OCI-LY3 (cell line): ENCODE measurements around the gene ZNF25.

Source experiments
- H2AFZ ChIP-seq: fragments of 200-600, 300-600 bp; shearing (Covaris generic); 2 replicates; pipeline ENCODE4 v1.6.0; 2014; ENCODE audit warnings: antibody characterized with exemption, low read depth, low read length
- H3K27ac ChIP-seq: fragments of 200-600, 300-600 bp; sonication (generic); 2 replicates; pipeline ENCODE4 v1.5.1; 2014; ENCODE audit warnings: mild to moderate bottlenecking, low read length, moderate library complexity, mixed read lengths
- H3K27me3 ChIP-seq: fragments of 200-600, 300-600 bp; sonication (generic); 2 replicates; pipeline ENCODE4 v1.6.1; 2014; ENCODE audit warnings: low read depth, low read length, mixed read lengths
- H3K36me3 ChIP-seq: fragments of 200-600, 300-600 bp; sonication (generic); replicated peaks from 2 replicates; pipeline ENCODE3; 2014; ENCODE audit warnings: low read depth, low read length, mixed read lengths
- H3K4me1 ChIP-seq: fragments of 300-600, 200-600 bp; sonication (generic); 2 replicates; pipeline ENCODE4 v1.6.1; 2014; ENCODE audit warnings: low read length, mixed read lengths
- H3K4me2 ChIP-seq: fragments of 200-600, 300-600 bp; sonication (generic); 2 replicates; pipeline ENCODE4 v1.6.1; 2014; ENCODE audit warnings: low read length, mixed read lengths
- H3K4me3 ChIP-seq: fragments of 300-600, 200-600 bp; sonication (generic); 2 replicates; pipeline ENCODE4 v1.5.1; 2014; ENCODE audit warnings: antibody characterized with exemption, mild to moderate bottlenecking, low read length, moderate library complexity
- H3K79me2 ChIP-seq: fragments of 300-600, 200-600 bp; shearing (Covaris generic); 2 replicates; pipeline ENCODE4 v1.6.1; 2014; ENCODE audit warnings: mild to moderate bottlenecking, low read length, mixed read lengths
- H3K9ac ChIP-seq: fragments of 300-600, 200-600 bp; shearing (Covaris generic); 2 replicates; pipeline ENCODE4 v1.6.0; 2014; ENCODE audit warnings: mild to moderate bottlenecking, low read length, moderate library complexity
- H3K9me3 ChIP-seq: fragments of 200-600, 300-600 bp; shearing (Covaris generic); 2 replicates; pipeline ENCODE4 v1.6.1; 2014; ENCODE audit warnings: low read length, mixed read lengths; ENCODE audit not compliant: insufficient read depth
- H4K20me1 ChIP-seq: fragments of 200-600, 300-600 bp; sonication (generic); 2 replicates; pipeline ENCODE4 v1.6.1; 2016; ENCODE audit warnings: low read length, mixed read lengths; ENCODE audit not compliant: insufficient read depth
- CTCF ChIP-seq: fragments of 200-600, 300-600 bp; sonication (generic); IDR thresholded peaks from 2 replicates; pipeline ENCODE4 v1.5.1; 2014; ENCODE audit warnings: antibody characterized with exemption, low read length, low read depth
- EZH2phosphoT487 ChIP-seq: fragments of 200-600 bp; shearing (Covaris generic); IDR thresholded peaks from 2 replicates; pipeline ENCODE4 v1.6.1; 2018; ENCODE audit warnings: antibody characterized with exemption, mixed run types, low read depth

Gene ZNF25

DNA sequence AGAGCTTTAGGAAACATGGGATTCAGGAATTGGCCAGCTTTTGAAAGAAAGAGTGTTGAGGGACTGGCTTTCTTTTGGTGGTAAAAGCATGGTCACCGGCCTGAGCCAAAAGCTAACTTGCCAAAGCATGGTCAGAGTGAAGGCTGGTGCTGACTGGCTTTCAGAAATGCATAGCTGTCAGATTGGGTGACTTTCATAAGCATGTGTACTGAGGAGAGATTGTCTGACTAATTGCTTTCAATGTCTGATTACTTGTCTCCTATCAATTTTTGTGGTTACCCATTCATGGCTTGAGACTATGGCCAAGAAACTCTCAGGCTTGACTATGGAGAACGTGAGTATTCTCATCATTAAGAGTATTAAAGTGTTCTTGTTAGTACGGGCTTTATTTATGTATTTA is 28.2 kb downstream of the ZNF25 start:
- Histone ChIP-seq H3K36me3 (peaks cover 12% of the 10 kb centered on the region), H3K4me1 (no peaks in the 10 kb centered on the region)

GRCh38 chr10:37947526-37947925 is 28.9 kb downstream of the ZNF25 start:
- Histone ChIP-seq H2AFZ (no peak overlapping the region), H3K4me3 (no peak overlapping the region), H3K79me2 (no peaks in the 10 kb centered on the region), H3K9ac (no peak overlapping the region), H3K4me2 (no peak overlapping the region), H3K27me3 (no peaks in the 10 kb centered on the region), H3K9me3 (no peaks in the 10 kb centered on the region), H4K20me1 (no peaks in the 10 kb centered on the region), H3K4me1 (no peaks in the 10 kb centered on the region), H3K27ac (no peak overlapping the region), H3K36me3 (peaks cover 5% of the 10 kb centered on the region)
- TF ChIP-seq CTCF: no peak
- TF ChIP-seq EZH2phosphoT487: no peak

More for the DNA sequence above, 28.2 kb downstream of the ZNF25 start:
- Histone ChIP-seq H2AFZ (no peak overlapping the region), H3K27me3 (no peaks in the 10 kb centered on the region), H3K4me2 (no peak overlapping the region), H3K79me2 (no peaks in the 10 kb centered on the region), H4K20me1 (no peaks in the 10 kb centered on the region), H3K9ac (no peak overlapping the region), H3K4me3 (no peak overlapping the region), H3K9me3 (no peaks in the 10 kb centered on the region), H3K27ac (no peak overlapping the region)
- TF ChIP-seq EZH2phosphoT487: no peak
- TF ChIP-seq CTCF: no peak

DNA sequence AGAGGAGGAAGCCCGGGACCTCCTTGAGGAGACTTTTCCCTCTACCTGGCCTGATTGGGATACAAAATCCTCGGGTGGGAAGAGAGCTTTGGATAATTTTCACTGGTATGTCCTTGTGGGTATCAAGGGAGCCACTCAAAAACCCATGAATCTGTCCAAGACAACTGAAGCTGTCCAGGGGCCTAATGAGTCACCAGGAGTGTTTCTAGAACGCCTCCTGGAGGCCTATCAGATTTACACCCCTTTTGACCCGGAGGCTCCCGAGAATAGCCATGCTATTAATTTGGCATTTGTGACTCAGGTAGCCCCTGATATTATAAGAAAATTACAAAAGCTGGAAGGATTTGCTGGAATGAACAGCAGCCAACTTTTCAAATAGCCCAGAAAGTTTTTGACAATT is 38.6 kb downstream of the ZNF25 start:
- no peaks in the 10 kb centered on the region for H3K27me3 ChIP-seq
- H3K79me2 ChIP-seq: no peaks in the 10 kb centered on the region
- no peaks in the 10 kb centered on the region for H4K20me1 ChIP-seq
- no peaks in the 10 kb centered on the region for H3K36me3 ChIP-seq
- H3K4me3 ChIP-seq: no peak overlapping the region
- no peaks in the 10 kb centered on the region for H3K9me3 ChIP-seq
- no peak overlapping the region for H3K27ac ChIP-seq
- H3K4me1 ChIP-seq: no peaks in the 10 kb centered on the region
- no peak overlapping the region for H3K9ac ChIP-seq
- no peak overlapping the region for H2AFZ ChIP-seq
- no peak for TF ChIP-seq CTCF
- TF ChIP-seq EZH2phosphoT487: no peak
- H3K4me2 ChIP-seq: no peak overlapping the region

GRCh38 chr10:37934791-37935190 is 41.7 kb downstream of the ZNF25 start:
- Histone ChIP-seq H3K27ac (no peak overlapping the region), H3K4me3 (no peak overlapping the region), H3K4me2 (no peak overlapping the region), H4K20me1 (no peaks in the 10 kb centered on the region), H3K9ac (no peak overlapping the region), H3K4me1 (no peaks in the 10 kb centered on the region), H3K27me3 (no peaks in the 10 kb centered on the region), H3K79me2 (no peaks in the 10 kb centered on the region), H3K36me3 (no peaks in the 10 kb centered on the region), H2AFZ (no peak overlapping the region), H3K9me3 (no peaks in the 10 kb centered on the region)
- TF ChIP-seq CTCF (no peak), EZH2phosphoT487 (no peak)
